OCI-M2 (cell line): ENCODE results near the gene KRT35.
"Not testable (repeated sequence)": the region's sequence is repeated elsewhere in the genome, so short reads cannot be mapped to it uniquely, and the experiment has no call there.

Source experiments
- DNase-seq: peaks from one replicate; lab custom pipeline; 2025; ENCODE audit not compliant: unreplicated experiment; lab: John Stamatoyannopoulos, UW

KRT35 gene

GRCh38 chr17:41462705-41463104 lies 18.2 kb downstream of the KRT35 start:
- no peak for DNase-seq

- no peak for DNase-seq
These were observed 23.3 kb downstream of the KRT35 start for GRCh38 chr17:41457676-41458075.

- DNase-seq: no peak
These were observed 24.7 kb downstream of the KRT35 start for GRCh38 chr17:41456204-41456603.

GRCh38 chr17:41455236-41455635 lies 25.7 kb downstream of the KRT35 start:
- no peak for DNase-seq

GRCh38 chr17:41453066-41453465 lies 27.9 kb downstream of the KRT35 start:
- DNase-seq: no peak

- DNase-seq: no peak
These were observed 28.7 kb downstream of the KRT35 start for GRCh38 chr17:41452281-41452680.

GRCh38 chr17:41451154-41451728 lies 29.7 kb downstream of the KRT35 start:
- DNase-seq: no peak

- DNase-seq: no peak
These were observed 31.9 kb downstream of the KRT35 start for GRCh38 chr17:41449008-41449407.

- no peak for DNase-seq
These were observed 32.4 kb downstream of the KRT35 start for GRCh38 chr17:41448506-41448905.

GRCh38 chr17:41446806-41447205 lies 34.1 kb downstream of the KRT35 start:
- DNase-seq: no peak

GRCh38 chr17:41444640-41445039 lies 36.3 kb downstream of the KRT35 start:
- no peak for DNase-seq

- no peak for DNase-seq
These were observed 36.8 kb downstream of the KRT35 start for GRCh38 chr17:41444186-41444585.

- DNase-seq: no peak
These were observed 38.2 kb downstream of the KRT35 start for GRCh38 chr17:41442739-41443138.

- DNase-seq: no peak
These were observed 40.4 kb downstream of the KRT35 start, which contains the start of gene KRT38 for GRCh38 chr17:41440531-41441033. Gene KRT38, minus strand, starts transcription at chr17:41440983. Its CDS starts 62 bp downstream, at chr17:41440921.

- no peak for DNase-seq
These were observed 41.6 kb downstream of the KRT35 start for GRCh38 chr17:41439375-41439774.

- no peak for DNase-seq
These were observed 43.2 kb downstream of the KRT35 start for GRCh38 chr17:41437769-41438168.

GRCh38 chr17:41437254-41437653 lies 43.7 kb downstream of the KRT35 start:
- no peak for DNase-seq

- no peak for DNase-seq
These were observed 46.5 kb downstream of the KRT35 start for GRCh38 chr17:41434415-41434814.

- no peak for DNase-seq
These were observed 46.9 kb downstream of the KRT35 start for GRCh38 chr17:41434005-41434404.

- DNase-seq: no peak
These were observed 47.4 kb downstream of the KRT35 start for GRCh38 chr17:41433586-41433985.

- DNase-seq: not testable (repeated sequence)
These were observed 50.6 kb downstream of the KRT35 start for GRCh38 chr17:41430376-41430775.

GRCh38 chr17:41429667-41430066 lies 51.3 kb downstream of the KRT35 start:
- no peak for DNase-seq

- DNase-seq: no peak
These were observed 52.2 kb downstream of the KRT35 start for GRCh38 chr17:41428591-41429291.
